Measurements from ENCODE around the gene ZNF148. TPM values are rescaled to one million over a fixed set of nuclear protein-coding genes. Genes with fewer than 3 reads are reported as not detected.

ZNF148 gene
- total RNA-seq, 1 experiment from 2014 or later = 55.8 TPM

- CTCF ChIA-PET = no interaction called here
- DNase-seq (ENCODE audit: low read depth, low spot score) (no peak), ATAC-seq (no peak)
- no peaks in the 10 kb centered on the region for H3K27me3 ChIP-seq (ENCODE audit: control insufficient read depth, insufficient read depth, low read length)
- in situ Hi-C loops (cut with HindIII; ENCODE audit: low pct_unique_long_range_greater_than_20kb, low sequenced_read_pairs) (no loop called here), intact Hi-C loops (cut with micrococcal nuclease; ENCODE audit: unreplicated experiment) (no loop called here)
- POLR2A ChIA-PET = no interaction called here
- no peaks in the 10 kb centered on the region for H3K9me3 ChIP-seq (ENCODE audit: control insufficient read depth, insufficient read depth, low read depth, low read length)
- TF ChIP-seq CTCF (IDR thresholded peaks at IDR 0.05) = no peak
- no peak for TF ChIP-seq REST (IDR thresholded peaks at IDR 0.05; ENCODE audit: insufficient read depth in 1 of 2, low read depth in 2 of 2, low read length in 1 of 2)
- TF ChIP-seq POLR2AphosphoS5 (IDR thresholded peaks at IDR 0.05; ENCODE audit: low read depth, low read length) = no peak
- TF ChIP-seq SIN3A (IDR thresholded peaks at IDR 0.05; ENCODE audit: borderline replicate concordance, insufficient read depth, low read depth, low read length) = no peak
- no peak for TF ChIP-seq TCF7L2 (IDR thresholded peaks at IDR 0.05; ENCODE audit: low read depth, low read length)
- H3K36me3 ChIP-seq (ENCODE audit: control insufficient read depth, insufficient read depth, low read length) = peaks cover 2% of the 10 kb centered on the region; the same call in 1 of the 2 replicates
- H3K4me1 ChIP-seq (ENCODE audit: control insufficient read depth, insufficient read depth, low read length) = peaks cover 7% of the 10 kb centered on the region
- H3K27ac ChIP-seq (ENCODE audit: low read length) = no peak overlapping the region
- no peak overlapping the region for H3K4me3 ChIP-seq (ENCODE audit: low read depth in 2 of 2, low read length in 2 of 2)
- no TSS peak for BruUV-seq (replicated peaks)
Observed at GRCh38 chr3:125379483-125379882, 4.4 kb upstream of the ZNF148 start.

GRCh38 chr3:125378762-125379161, 3.6 kb upstream of the ZNF148 start:
- in situ Hi-C loops (cut with HindIII; ENCODE audit: low pct_unique_long_range_greater_than_20kb, low sequenced_read_pairs) = no loop called here
- Histone ChIP-seq H3K27me3 (ENCODE audit: control insufficient read depth, insufficient read depth, low read length) (no peaks in the 10 kb centered on the region), H3K9me3 (ENCODE audit: control insufficient read depth, insufficient read depth, low read depth, low read length) (no peaks in the 10 kb centered on the region), H3K27ac (ENCODE audit: low read length) (no peak overlapping the region), H3K4me1 (ENCODE audit: control insufficient read depth, insufficient read depth, low read length) (peaks cover 9% of the 10 kb centered on the region), H3K4me3 (ENCODE audit: low read depth in 2 of 2, low read length in 2 of 2) (no peak overlapping the region), H3K36me3 (ENCODE audit: control insufficient read depth, insufficient read depth, low read length) (peaks cover 2% of the 10 kb centered on the region; the same call in 1 of the 2 replicates)
- DNase-seq (ENCODE audit: low read depth, low spot score) = no peak
- POLR2A ChIA-PET = no interaction called here
- CTCF ChIA-PET = no interaction called here
- TF ChIP-seq POLR2AphosphoS5 (IDR thresholded peaks at IDR 0.05; ENCODE audit: low read depth, low read length) (no peak), SIN3A (IDR thresholded peaks at IDR 0.05; ENCODE audit: borderline replicate concordance, insufficient read depth, low read depth, low read length) (no peak), CTCF (IDR thresholded peaks at IDR 0.05) (no peak), REST (IDR thresholded peaks at IDR 0.05; ENCODE audit: insufficient read depth in 1 of 2, low read depth in 2 of 2, low read length in 1 of 2) (no peak), TCF7L2 (IDR thresholded peaks at IDR 0.05; ENCODE audit: low read depth, low read length) (no peak)
- no peak for ATAC-seq
- intact Hi-C loops (cut with micrococcal nuclease; ENCODE audit: unreplicated experiment) = no loop called here
- BruUV-seq (replicated peaks) = no TSS peak
